ENCODE results near the gene SCT.

The SCT gene

DNA sequence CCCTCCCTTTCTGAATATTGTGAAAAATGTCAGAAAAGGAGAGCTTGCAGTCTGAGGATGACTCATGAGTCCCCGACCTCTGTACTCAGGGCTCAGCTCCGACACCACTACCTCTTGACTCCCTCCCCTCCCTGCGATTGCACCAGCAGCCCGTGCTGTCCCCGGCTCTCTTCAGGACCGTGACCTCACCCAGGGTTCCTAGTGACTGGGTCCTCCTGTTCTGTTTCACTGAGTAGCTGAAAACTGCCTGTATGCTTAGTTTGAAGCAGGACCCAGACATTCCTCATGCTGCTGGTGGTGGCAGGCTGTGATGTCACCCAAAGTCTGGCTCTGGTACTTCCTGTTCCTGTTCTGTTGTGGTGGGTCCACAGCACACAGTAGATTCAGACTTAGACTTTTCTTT is 39.0 kb downstream of the SCT start:
- no peak for DNase-seq (ENCODE audit: low spot score)

- DNase-seq (ENCODE audit: low spot score): no peak
These were observed 39.4 kb downstream of the SCT start for GRCh38 chr11:587546-587945.

DNA sequence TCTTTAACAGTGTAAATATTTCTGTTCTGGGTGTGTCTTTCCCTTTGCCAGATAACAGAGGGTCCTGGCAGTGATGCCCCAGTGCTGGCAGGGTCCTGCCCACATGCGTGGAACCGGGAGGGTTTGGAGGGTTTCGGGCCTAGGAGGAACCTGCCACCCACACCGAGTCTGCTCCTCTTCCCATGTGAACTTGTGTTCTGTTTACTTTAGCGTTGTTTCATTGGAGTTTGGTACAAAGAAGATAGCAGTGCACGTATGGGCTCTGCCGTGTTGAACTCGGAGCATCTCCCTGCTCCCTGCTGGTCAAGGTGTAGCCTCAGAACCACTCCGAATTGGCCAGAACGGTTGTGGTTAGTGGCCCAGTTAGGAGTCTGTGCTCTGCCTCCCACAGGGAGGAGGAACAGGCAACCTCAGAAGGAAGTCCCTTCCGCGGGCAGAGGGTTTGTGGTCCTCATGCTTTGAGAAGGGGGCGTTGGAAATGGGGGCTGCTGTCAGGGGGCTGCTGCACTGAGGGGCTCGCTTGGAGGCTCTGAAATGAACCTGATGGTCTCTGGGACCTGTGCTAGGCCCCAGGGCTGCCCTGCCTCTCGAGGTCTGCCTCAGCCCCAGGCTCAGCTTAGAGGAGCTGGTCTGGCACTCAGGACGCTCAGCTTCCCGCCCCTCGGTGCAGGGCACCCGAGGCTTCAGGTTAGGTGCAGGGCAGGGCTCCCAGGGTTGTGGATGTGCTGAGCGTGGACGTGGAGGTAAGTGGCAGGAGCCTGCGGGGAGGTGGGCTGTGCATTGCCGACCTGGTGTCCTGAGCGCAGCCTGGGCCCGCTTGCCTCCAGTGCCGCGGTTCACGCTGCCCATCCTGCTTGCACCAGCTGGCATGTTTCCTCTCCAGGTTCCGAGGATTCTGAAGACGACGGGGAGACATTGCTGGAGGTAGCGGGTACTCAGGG is 40.3 kb downstream of the SCT start:
- DNase-seq (ENCODE audit: low spot score): no peak

DNA sequence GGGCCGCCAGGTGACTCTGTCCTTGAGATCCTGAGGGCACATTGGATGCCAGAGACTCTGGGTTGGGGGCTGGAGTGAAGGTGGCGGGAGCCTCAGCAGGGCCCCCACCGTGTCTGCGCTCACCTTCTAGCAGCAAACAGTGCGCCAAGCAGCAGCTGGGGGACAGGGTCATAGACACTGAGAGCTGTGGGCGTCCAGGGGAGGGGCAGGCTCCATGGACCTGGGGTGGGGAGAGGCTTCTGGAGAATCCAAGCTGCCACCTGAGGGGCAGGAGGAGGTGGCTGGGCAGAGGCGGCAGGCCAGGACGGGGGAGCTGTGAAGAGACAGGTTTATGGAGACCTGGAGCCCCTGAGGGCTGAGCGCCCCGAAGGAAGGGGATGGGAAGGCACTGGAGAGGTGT is 42.7 kb downstream of the SCT start:
- DNase-seq (ENCODE audit: low spot score): no peak

- no peak for DNase-seq (ENCODE audit: low spot score)
These were observed 45.2 kb downstream of the SCT start for GRCh38 chr11:581752-582151.

DNA sequence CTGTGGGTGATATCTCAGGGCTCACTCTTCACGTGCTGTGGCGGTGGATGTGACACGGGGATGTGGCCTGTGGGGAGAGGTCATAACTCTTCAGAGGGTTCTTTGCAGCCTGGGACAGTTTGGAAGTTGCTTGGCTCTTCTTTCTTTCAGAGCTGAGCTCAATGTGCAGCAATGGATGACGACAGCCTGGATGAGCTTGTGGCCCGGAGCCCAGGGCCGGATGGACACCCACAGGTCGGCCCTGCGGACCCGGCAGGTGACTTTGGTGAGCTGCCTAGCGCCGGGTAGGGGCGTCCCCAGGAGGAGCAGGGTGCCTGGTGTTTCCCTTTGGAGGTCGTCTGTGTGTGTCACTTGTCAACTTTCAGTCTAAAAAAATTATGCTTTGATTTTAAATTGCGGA is 45.6 kb downstream of the SCT start:
- DNase-seq (ENCODE audit: low spot score): no peak

DNA sequence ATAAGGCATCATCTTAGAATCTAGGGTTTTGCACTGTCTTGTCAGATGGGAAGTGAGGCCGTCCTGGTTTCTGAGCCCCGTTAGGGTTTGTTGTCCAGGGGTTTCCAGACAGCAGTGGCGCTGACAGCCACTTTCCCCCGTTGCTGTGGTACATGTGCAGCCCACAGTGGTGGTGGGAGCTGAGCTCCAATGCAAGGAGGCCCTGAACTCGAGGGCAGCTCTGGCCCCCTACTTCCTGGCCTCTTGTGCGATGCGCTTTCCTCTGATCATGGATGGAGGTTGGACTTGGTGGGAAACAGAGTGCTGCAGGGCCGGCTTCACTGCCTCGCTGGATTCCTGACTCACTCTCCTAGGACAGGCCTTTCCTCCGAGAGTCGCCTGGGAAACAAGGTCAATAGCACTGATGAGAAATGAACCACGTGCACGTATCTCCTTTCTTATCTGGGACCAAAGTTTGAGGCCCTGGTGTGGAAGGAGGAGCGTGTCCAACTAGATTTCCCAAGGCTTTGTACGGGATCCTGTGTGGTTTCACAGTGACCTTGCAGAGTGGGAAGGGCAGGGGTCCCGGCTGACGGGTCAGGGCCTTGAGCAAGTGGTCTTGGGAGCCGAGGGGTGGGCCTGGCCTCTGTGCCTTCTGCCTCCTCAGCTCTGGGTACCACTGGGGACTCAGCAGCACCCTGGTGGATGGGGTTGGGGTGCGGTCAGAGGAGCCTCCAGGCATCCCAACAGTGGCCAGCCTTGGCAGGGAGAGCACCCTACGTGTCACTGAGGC is 47.0 kb downstream of the SCT start:
- DNase-seq (ENCODE audit: low spot score): no peak

GRCh38 chr11:578276-579035 is 48.5 kb downstream of the SCT start:
- DNase-seq (ENCODE audit: low spot score): no peak

- DNase-seq (ENCODE audit: low spot score): no peak
These were observed 49.4 kb downstream of the SCT start for GRCh38 chr11:577611-577894.

DNA sequence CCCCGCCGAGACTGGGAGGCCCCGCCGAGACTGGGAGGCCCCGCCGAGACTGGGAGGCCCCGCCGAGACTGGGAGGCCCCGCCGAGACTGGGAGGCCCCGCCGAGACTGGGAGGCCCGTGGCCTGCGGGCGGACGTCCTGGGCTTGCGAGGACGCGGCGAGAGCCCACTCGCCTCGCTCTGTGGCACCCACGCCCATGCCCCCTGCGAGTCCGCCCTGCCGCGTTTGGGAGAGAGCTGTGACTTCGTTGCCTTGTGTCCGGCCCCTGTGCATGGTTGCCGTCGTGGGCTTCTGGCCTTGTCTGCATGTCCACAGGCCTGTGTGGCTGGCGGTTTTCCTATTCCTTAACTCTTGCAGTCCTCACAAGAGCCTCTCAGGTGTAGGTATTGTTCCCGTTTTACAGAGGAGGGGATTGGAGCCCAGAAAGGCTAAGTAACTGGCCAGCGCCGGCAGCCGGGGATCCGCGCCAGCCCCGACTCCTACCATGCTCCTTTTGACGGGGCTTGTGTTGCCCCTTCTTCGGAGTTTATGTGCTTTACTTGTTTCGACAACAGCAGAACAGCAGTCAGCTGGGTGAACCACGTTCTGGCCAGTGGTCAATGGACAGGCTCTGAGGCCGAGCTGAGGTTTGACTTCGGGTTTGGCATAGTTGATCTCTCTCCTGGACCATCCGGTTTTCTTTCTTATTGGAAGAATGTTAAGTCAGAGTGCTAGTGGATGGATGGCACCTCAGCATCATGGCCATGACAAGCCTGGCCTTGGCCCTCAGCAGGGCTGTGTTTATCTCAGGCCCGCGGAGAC is 50.0 kb downstream of the SCT start:
- DNase-seq (ENCODE audit: low spot score): no peak
